ENCODE results near the gene EFHD2.
"Not testable (repeated sequence)": the region's sequence is repeated elsewhere in the genome, so short reads cannot be mapped to it uniquely, and the experiment has no call there.

Gene EFHD2

DNA sequence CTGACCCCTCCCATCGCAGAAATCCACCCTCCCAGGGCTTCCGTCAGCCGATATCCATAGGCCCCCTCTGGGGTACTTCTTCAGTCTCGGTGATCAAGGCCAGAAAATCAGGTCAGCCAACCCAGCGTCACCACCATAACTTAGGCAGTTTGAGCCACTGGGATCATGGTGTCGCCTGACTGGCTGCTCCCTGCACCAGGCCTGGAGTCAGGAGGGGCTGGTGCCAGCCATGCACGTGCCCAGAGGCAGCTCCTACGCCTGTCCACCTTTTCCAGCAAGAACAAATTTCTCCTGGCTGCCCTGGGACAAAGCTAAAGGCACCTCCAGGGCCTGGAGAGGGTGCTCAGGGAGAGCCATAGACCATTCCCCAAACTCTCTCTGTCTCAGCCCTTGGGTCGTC lies 23.8 kb downstream of the EFHD2 start:
- no peak for DNase-seq

GRCh38 chr1:15434739-15435138 lies 25.1 kb downstream of the EFHD2 start:
- DNase-seq: not testable (repeated sequence)

DNA sequence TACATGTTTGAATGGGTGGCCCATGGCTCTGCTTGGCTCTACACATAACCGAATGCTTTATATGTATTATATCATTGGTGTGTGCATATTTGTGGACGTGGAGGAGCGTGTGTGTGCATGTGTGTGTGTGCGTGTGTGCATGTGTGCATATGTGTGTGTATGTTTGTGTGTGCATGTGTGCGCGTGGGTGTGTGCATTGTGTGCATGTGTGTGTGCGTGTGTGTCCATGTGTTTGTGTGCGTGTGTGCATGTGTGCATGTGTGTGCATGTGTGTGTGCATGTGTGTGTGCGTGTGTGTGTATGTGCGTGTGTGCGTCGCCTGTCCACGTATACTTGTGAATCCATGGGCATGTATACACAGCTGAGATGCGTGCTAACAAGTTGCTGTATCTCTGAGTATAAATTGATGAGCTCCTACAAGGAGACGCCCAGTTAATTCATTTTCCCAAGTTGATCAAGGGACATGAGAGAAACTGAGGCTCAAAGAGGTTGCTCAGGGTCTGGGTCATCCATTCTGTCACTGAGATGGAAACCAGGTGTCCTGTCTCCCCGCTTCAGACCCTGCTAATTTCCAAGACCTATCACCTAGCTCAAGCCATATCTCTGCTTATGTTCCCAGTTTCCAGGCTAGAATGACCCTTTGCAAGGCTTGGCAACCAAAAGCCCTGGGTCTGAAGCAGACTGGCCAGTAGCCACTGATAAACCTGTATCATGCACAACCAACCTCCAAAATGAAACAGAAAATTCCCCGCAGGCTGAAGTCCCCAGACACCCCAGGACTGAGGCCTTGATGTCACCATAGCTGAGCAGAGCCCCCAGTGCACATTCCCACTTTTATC lies 25.8 kb downstream of the EFHD2 start:
- DNase-seq: no peak

GRCh38 chr1:15436881-15437442 lies 27.3 kb downstream of the EFHD2 start:
- no peak for DNase-seq

- DNase-seq: no peak
These were observed 29.6 kb downstream of the EFHD2 start for GRCh38 chr1:15439325-15439724.

DNA sequence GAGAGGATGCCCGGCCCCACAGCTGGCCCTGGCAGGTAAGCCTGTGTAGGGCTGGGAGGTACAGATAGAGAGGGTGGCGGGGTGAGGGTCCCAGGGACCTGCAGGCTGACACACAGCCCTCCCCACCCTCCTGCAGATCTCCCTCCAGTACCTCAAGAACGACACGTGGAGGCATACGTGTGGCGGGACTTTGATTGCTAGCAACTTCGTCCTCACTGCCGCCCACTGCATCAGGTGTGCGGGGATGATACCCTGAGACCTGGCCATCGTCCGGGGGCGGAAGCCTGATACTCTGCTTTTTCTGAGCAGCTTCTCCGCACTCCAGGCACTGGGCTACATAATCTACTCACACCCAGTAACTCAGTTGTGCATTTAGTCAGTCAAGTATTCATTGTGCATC lies 30.7 kb downstream of the EFHD2 start:
- no peak for DNase-seq

- DNase-seq: no peak
These were observed 31.6 kb downstream of the EFHD2 start for GRCh38 chr1:15441247-15441646.

DNA sequence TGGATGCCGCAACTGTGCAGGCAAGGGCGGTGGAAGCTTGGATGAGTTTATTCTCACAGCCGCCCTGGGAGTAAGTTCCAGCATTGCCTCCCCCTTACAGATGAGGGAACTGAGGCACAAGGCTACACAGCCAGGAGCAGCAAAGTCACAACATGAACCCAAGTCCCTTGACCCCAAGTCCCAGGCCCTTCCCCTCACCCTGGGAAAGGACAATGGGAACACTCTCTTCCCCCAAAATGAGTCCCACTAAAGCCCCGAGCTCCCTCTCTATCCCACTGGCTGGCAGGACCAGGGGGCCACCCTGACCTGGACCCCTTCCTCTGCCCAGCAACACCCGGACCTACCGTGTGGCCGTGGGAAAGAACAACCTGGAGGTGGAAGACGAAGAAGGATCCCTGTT lies 32.4 kb downstream of the EFHD2 start:
- DNase-seq: no peak

DNA sequence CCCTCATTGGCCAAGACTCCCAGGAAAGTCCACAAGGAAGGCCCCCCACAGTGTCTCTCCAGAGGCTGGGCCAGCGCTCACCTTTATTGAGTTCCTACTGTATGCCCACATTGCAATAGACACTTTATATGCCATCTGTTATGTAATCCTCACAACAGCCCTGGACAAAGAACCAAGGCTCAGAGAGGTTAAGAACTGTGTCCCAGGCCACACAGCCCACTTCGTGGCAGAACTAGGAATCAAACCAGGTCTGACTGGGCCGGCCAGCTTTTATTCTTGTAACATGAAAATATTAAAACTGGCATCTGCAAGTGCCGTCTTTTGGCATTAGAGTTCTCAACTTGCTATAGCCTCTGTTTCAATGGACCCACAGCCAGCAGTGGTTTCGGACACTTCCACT lies 33.1 kb downstream of the EFHD2 start:
- DNase-seq: no peak

GRCh38 chr1:15443281-15443680 lies 33.6 kb downstream of the EFHD2 start:
- no peak for DNase-seq

- DNase-seq: no peak
These were observed 35.0 kb downstream of the EFHD2 start for GRCh38 chr1:15444468-15445389.

- DNase-seq: no peak
These were observed 35.9 kb downstream of the EFHD2 start for GRCh38 chr1:15445390-15446122.

- no peak for DNase-seq
These were observed 36.5 kb downstream of the EFHD2 start for GRCh38 chr1:15446212-15446611.

- no peak for DNase-seq
These were observed 39.3 kb downstream of the EFHD2 start for GRCh38 chr1:15448877-15449462.

DNA sequence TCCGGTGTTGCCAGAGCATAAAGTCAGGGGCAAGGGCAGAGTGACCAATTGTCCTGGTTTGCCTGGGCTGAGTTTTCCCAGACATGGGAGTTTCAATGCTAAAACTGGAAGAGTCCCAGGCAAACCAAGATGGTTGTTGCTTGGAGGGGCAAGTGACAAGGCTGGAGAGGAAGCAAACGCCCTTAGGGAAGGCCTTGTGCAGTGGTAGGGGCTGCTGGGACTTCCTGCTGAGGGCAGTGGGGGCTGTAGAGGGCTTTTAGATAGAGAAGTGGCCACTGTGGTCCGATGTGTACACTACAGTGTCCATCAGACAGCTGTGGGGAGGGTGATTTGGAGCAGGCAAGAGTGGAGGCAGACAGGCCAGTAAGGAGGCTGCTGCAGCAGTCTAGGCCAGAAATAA lies 39.9 kb downstream of the EFHD2 start:
- DNase-seq: no peak

GRCh38 chr1:15451014-15451722 lies 41.5 kb downstream of the EFHD2 start:
- no peak for DNase-seq

GRCh38 chr1:15452216-15452615 lies 42.5 kb downstream of the EFHD2 start:
- DNase-seq: no peak

- no peak for DNase-seq
These were observed 43.3 kb downstream of the EFHD2 start for GRCh38 chr1:15452866-15453571.

- DNase-seq: no peak
These were observed 44.0 kb downstream of the EFHD2 start for GRCh38 chr1:15453734-15454133.

DNA sequence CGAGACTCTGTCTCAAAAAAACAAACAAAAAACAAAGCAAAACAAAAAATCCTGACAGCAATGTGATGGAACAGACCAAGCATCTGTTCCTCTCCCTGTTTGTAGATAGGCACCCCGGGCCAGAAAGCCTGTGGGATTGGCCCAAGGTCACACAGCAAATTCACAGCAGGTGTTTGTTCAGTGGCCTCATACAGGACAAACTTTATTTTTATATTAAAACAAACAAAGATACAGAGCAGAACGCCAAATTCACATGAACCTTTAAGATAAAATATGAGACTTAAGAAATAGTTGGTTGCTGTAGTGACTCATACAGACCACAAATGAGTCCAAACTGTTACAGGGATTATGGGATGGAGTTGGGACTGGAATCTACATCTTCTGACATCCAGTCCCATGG lies 44.6 kb downstream of the EFHD2 start:
- no peak for DNase-seq

GRCh38 chr1:15455522-15455921 lies 45.8 kb downstream of the EFHD2 start:
- no peak for DNase-seq
